ENCODE results near the gene PLCG1. TPM values are rescaled to one million over a fixed set of nuclear protein-coding genes. Genes with fewer than 3 reads are reported as not detected.
"Not testable (repeated sequence)": the region's sequence is repeated elsewhere in the genome, so short reads cannot be mapped to it uniquely, and the experiment has no call there.

PLCG1 gene
- total RNA-seq, 1 donor from 2014 or later = 66.6 TPM

DNA sequence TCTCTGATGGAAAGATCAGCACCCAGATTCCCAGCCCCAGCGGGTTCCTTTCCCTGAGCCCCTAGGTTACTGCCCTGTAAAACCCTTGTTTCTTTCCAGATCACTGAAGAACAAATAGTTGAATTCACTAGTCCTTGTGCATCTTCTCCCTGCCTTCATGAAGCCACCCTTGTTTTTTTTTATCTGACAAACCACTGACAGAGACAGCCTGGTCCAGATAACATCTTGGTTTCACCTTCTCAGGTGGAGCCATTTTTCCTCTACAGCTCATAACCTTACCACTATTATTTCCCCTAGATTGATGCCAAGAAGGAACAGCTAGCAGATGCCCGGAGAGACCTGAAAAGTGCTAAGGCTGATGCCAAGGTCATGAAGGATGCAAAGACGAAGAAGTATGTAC, 15.9 kb upstream of the PLCG1 start:
- DNase-seq (ENCODE audit: low spot score) = no peak
- intact Hi-C loops (cut with DNase I) = no loop called here

DNA sequence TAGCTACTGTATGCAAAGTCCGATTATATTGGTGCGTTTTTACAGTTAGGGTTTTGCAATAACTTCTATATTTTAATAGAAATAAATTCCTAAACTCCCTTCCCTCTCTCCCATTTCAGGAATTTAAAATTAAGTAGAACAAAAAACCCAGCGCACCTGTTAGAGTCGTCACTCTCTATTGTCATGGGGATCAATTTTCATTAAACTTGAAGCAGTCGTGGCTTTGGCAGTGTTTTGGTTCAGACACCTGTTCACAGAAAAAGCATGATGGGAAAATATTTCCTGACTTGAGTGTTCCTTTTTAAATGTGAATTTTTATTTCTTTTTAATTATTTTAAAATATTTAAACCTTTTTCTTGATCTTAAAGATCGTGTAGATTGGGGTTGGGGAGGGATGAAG, 13.7 kb upstream of the PLCG1 start:
- intact Hi-C loops (cut with DNase I) = no loop called here
- DNase-seq (ENCODE audit: low spot score) = no peak

DNA sequence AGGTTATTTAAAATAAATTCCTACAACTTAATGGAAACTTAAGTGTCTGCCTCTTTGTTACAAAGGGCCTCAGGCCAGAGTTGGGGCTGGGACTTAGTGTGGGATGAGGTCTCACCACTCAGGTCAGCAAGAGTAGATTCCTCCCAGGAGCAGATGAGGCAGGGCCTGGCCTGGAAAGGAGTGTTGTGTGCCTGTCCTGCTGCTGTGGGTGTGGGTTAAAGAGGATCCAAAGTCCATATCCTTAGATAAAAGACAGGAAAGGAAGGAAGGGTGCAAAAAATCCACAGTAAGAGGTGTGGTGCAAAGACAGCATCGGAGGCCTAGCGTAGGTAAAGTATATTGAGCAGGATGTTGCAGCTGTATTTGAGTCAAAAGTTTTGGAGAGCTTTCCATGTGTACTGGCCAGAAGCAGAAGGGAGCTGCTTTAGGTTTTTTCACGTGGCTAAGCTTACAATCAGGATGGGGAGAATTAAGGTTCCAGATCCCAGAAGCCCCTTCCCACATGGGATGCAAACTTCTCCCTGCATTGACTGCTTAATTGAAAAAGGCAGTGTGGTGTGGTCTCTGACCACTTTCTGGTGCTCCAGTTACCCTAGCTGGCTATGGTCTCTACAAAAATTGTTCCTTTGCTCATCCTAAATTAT, 12.8 kb upstream of the PLCG1 start:
- intact Hi-C loops (cut with DNase I) = no loop called here
- DNase-seq (ENCODE audit: low spot score) = no peak

DNA sequence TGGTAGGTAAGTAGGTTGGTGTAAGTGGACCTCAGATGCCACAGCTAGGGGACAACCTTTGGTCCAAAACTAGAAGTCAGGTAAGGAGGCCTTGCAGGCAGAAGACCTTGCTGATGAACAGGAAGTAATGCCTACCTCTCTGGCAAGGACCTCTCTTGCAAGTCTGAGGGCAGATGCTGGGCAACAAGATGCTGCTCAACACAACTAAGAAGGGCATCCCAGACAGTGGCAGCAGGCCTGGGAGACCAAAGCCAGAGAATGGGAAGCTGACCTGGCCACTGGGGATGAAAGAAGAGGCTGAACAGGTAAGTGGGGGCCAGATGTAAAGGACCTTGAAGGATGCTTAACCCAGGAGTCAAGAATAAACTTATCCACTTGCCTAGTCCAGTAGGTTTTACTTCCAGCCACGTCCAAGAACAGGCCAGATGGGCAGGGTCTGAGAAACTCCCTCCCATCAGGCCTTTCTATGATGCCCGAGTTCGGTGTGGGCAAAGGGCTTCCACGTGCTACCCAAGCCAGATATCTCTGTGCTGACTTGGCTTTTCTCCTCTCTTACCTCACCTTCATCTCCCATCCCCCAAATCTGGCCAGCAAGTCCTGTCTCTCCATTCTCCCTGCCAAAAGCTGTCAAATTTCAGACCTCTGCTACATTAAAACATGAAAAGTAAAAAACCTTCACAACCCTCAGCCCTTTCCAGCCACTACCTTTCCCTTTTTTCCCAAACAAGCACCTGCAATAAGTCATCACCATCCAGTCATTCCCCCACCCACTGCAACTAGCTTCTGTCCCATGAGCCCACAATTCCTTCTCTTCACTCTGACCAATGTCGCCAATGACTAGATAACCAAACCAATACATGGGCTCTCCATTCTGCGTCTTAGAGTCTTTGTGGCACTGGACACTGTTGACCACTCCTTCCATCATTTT, 11.5 kb upstream of the PLCG1 start:
- no peak for DNase-seq (ENCODE audit: low spot score)
- intact Hi-C loops (cut with DNase I) = no loop called here

DNA sequence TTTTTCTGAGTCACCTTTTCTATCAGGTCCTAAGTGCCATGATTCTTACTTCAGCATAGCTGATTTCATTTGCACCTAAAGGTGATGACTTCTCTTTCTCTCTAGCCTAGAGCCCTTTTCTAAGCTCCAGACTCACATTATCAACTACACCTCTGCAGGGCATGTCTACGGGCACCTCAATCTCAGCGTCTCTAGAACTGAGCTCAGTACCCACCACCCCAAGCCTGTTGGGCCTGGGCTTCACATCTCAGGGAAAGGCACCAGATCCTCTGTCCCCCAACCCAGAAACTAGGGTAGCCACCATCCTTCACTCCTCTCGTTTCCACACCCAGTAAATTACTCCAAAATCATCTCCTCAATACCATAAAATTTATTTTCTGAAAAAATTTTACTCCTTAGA, 10.6 kb upstream of the PLCG1 start:
- no peak for DNase-seq (ENCODE audit: low spot score)
- intact Hi-C loops (cut with DNase I) = no loop called here

DNA sequence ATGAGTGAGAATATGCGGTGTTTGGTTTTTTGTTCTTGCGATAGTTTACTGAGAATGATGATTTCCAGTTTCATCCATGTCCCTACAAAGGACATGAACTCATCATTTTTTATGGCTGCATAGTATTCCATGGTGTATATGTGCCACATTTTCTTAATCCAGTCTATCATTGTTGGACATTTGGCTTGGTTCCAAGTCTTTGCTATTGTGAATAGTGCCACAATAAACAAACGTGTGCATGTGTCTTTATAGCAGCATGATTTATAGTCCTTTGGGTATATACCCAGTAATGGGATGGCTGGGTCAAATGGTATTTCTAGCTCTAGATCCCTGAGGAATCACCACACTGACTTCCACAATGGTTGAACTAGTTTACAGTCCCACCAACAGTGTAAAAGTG, 9.0 kb upstream of the PLCG1 start:
- intact Hi-C loops (cut with DNase I); DNase-seq (ENCODE audit: low spot score): not testable (repeated sequence)

DNA sequence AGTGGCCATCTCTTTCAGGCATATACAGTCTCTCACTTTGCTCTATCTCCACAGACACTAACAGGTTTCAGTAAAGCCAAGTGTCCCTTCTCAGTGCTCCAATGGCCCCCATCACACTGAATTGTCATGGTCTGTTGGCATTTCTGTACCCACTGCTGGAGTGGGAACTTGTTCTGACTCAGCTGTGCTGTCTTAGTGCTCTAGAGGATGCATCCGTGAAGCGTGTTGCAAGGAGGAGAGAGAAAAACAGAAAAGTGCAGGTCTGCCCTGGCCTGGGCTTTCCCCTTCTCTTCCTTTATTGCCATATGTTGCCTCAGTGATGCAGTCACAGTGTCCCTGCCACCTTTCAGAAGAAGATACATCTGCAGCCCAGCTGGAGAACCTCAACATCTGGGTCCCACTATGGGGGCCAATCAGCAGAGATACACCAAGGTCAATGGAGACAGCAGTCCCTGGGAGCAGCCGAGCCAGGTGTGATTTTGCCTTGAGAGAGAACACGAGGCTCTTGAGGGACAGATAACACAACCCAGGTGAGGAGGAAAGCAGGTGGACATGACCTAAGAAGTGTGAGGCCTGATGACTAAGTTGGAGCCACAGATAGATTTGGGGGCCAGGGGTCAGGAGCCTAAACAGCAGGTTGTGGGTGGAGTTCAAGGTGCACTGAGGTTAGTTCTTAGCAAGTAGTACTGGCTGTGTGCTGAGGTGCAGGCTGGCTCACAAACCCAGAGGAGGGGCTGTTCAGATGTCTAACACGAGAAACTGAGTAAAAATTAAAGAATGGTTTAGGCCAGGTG, 5.6 kb upstream of the PLCG1 start:
- no peak for DNase-seq (ENCODE audit: low spot score)
- intact Hi-C loops (cut with DNase I) = no loop called here

DNA sequence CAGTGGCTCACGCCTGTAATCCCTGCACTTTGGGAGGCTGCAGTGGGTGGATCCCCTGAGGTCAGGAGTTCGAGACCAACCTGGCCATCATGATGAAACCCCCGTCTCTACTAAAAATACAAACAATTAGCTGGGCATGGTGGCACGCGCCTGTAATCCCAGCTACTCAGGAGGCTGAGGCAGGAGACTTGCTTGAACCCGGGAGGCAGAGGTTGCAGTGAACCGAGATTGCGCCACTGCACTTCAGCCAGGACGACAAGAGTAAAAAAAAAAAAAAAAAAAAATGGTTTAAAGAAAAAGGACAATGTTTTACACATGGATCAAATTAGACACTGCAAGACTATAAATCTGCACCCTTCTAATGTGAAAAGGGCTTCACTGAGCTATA, 5.0 kb upstream of the PLCG1 start:
- DNase-seq (ENCODE audit: low spot score); intact Hi-C loops (cut with DNase I): not testable (repeated sequence)

DNA sequence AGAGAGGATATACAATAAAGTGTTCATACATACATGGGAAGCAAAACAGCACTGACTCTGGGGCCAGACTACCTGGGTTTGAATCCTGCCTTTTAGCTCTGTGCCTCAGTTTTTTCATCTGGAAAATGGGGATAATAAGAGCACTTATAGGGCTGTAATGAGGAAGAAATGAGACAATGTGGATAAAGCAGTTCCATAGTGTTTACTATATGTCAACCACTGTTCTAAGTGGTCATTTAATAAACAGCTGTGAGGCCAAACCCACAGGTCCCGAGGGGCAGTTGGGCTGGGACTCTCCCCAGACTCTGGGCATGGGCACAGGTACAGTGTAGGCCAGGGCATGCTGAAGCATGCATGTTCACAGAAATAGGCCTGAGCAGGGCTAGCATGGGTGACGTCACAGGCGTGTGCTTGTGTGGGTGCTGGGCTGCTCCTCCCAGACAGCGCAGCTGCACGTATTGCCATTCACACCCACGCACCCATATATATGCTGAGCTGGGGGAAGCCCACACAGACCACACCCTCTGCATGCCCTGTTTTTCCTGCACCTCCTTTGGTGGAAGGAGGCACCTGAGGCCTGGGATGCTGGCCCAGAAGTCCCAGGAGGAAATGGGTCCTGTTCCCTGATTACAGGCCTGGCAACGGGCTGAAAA, 3.5 kb upstream of the PLCG1 start:
- intact Hi-C loops (cut with DNase I) = no loop called here

DNA sequence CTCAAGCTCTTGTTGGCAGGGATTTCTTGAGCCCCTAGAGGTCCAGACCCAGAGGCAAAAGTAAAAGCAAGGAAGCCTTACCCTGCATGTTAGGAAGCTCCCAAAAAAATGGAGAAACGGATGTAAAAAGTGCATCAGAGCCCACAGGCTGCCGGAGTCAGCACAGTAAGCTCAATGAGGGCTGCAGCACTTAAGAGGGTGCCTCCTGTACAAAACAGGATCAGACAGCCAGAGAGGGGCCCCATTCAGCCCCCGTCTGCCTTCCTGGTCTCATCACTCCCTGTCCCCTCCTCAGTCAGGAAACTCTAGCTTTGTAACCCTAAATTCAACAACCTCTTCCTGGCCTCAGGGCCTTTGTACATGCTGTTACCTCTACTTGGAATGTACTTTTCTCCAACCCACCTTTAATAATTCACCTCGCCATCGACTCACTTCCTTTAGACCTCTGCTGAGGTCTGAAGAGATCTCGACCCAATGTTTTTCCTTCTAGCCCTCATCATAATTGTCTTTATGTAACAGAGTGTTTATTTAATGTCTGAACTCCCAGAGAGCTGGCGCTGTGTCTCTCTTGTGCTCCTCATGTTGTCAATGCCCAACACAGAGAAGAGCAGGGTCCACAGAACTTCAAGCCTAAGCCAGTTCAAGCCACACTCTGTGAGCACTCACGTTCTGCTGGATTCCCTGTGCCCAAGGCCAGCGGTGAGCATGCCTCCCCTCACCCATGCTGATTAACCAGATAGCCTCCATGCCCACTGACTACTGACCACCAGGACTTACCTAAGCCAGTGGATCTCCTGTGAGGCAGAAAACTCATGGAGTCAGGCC, 2.8 kb upstream of the PLCG1 start:
- intact Hi-C loops (cut with DNase I) = loop anchor here (5.0 kb wide), 2 partner anchors 38 to 183 kb away; partner anchors contain the start of gene ZHX3
- no peak for DNase-seq (ENCODE audit: low spot score)

More for the DNA sequence above, 3.5 kb upstream of the PLCG1 start:
- no peak for DNase-seq (ENCODE audit: low spot score)

DNA sequence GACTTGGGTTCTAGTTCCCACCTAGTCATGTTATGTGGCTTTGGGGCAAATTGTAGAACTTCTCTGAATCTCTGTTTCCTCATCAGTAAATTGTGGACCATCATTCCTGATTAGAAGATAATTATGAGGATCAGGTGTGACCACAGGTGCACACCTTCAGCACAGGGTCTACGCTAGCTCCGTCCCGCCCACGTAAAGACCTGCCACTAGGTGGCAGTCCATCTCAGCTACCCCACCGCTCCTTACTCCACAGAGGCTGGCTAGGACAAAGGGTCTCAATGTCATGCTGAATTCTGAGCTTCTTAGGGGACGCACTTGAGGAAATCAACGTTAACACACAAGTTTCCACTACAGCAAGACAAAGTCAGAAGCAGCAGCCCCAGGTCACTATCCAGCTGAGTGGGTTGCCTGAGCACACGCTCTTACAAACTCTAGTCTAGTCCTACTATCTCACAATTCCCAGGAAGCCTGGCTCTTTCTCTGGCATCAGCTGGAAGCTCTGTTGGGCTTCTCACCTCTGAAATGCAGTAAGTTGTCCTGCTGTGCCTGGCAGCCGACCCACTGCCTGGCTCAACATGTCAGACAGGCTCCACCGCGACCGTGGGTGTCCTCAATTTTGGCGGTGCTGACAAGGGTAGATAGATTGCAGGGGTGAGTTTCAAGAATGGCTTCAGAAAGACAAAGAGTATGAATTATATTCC, 2.0 kb upstream of the PLCG1 start:
- intact Hi-C loops (cut with DNase I) = loop anchor here (5.0 kb wide), 2 partner anchors 37 to 182 kb away; partner anchors contain the start of gene ZHX3
- no peak for DNase-seq (ENCODE audit: low spot score)

DNA sequence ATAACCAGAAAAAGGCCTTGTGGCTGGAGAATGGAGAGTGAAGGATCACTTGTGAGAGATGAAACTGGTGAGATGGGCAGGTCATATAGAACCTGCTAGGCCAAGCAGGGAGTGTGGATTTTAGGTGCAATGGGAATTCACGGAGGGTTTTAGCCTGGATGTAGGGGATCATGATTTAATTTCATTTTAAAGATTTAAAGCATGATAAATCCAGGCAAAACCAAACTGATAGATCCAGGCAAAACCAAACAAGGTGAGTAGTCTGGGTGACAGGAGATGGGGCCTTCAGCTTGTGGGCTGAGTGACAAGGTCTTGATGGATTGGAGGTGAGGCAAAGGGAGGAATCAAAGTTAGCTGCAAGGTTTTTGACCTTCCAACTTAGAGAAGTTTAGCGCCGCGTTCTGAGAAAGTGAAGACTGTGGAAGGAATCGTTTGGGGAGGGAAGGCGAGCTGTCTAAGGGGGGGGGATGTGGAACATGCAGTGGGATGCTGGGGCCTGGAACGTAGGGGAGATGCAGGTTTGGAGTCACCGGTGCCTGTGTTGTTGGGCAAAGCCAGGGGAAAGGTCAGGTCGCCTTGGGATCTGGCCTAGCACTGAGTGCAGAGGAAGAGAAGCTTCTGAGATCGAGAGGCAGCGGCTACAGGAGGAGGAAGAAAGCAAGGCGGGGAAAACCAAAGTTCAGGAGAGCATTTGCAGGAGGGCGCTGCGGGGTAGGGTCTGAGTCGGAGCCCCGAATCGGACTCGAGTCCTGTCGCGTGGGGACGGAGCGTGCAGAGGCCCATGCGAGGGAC, 1.3 kb upstream of the PLCG1 start:
- intact Hi-C loops (cut with DNase I) = loop anchor here (2.0 to 5.0 kb wide), 3 partner anchors 36 to 181 kb away; partner anchors contain the start of gene ZHX3
- no peak for DNase-seq (ENCODE audit: low spot score)

DNA sequence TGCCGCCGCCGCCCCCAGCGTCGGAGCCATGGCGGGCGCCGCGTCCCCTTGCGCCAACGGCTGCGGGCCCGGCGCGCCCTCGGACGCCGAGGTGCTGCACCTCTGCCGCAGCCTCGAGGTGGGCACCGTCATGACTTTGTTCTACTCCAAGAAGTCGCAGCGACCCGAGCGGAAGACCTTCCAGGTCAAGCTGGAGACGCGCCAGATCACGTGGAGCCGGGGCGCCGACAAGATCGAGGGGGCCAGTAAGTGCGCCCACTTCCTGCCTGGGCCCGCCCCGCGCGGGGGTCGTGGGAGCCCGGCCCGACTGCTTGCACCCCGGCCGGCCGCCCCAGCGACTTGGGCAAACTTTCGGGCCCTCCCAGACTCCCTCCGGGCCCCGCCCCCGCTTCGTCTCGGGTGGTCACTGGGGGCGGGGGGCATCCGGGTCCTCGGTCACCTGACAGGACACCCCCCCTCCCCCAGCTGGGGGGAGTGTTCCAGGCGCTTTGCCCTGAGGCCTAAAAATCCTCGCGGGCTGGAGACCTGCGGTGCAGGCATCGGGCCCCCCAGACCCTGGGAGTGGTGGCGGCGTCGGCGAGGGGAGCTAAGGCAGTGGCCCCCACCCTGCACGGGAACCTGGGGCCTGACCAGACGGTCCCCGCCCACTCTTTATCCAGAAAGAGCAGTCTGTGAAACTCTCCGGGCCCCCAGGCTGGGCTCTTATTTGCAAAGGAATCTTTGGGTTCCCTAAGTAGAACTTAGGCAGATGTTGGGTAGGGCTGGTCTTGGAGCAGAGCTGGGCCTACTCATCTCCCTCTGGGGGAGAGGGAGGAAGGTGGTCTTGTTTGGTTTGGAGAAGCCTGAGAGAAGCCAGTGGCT, 501 bp downstream of the PLCG1 start:
- intact Hi-C loops (cut with DNase I) = loop anchor here (2.0 to 5.0 kb wide), 4 partner anchors 34 to 203 kb away; partner anchors contain the start of genes LPIN3 and ZHX3
- peak; percentile 88 for DNase-seq (ENCODE audit: low spot score)

DNA sequence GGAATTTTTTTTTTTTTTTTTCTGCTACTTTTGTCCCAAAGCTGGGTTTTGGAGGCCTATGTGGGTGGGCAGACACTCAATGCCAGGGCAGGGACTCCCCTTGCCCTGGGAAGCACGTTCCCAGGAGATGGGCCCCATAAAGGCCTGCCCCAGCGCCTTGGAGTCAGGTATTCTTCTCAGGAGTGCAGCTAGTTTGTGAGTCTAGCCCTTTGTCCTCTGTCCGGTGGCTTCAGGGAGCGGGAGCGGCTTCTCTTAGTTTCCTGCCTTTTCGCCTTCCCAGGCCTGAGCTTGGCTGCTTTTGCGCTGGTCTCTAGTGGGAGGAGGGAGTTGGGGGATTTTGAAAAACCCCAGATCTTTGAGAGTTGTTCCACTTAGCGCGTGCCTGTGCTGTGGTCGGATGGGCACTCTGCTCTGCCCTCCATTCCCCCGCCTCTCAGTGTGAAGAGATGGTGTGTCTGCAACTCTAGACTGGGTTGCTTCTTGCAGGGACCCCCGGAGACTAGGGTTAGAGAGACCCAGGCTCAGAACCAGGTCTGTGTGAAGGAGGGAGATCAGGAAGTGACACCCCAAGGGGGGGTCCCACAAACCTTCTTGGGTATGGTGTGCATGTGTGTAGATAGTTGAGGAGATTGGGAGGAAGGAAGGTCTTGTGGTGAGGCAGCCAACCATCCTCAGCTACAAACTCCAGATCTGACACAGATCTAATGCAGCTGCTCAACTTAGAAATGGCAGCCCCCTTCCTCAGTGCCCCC, 1.3 kb downstream of the PLCG1 start:
- intact Hi-C loops (cut with DNase I) = loop anchor here (2.0 to 5.0 kb wide), 3 partner anchors 34 to 202 kb away; partner anchors contain the start of genes LPIN3 and ZHX3
- peak; percentile 60 for DNase-seq (ENCODE audit: low spot score)

All from cardiac septum (tissue), 1 donor.